IMR-90 (cell line): ENCODE measurements around the gene PTH1R. TPM values are rescaled to one million over a fixed set of nuclear protein-coding genes. Genes with fewer than 3 reads are reported as not detected.

ENCODE experiments used
- ATAC-seq: fragments of 200-7000 bp; cut with Tn5 transposase; 2 replicates; pipeline ENCODE4 v1.9.1; 2020; ENCODE audit warnings: low read depth, mild to moderate bottlenecking, moderate library complexity
- BruUV-seq: library from RNA; stranded (reverse); fragments of 400-500 nt; replicated peaks from 2 replicates; lab custom pipeline; 2021; lab: Mats Ljungman, UMichigan
- CTCF ChIA-PET: fragments of 300-600 bp; formaldehyde crosslinking; extraction: SDS; loops from one replicate; lab custom pipeline; 2021; ENCODE audit warnings: antibody characterized with exemption; lab: Yijun Ruan, JAX
- POLR2A ChIA-PET: fragments of 300-600 bp; sonication (Branson Sonifier 250); formaldehyde crosslinking; loops from one replicate; lab custom pipeline; 2022; ENCODE audit warnings: antibody characterized with exemption; ENCODE audit not compliant: unreplicated experiment; lab: Charles Lee
- DNase-seq: peaks from one replicate; pipeline ENCODE4 v3.0.0; 2013
- H2AFZ ChIP-seq: replicated peaks from 2 replicates; pipeline ENCODE3; 2013; ENCODE audit warnings: low read length, mild to moderate bottlenecking; ENCODE audit not compliant: poor library complexity
- H2AK5ac ChIP-seq: 2 replicates; pipeline ENCODE4 v1.6.1; 2013; ENCODE audit warnings: low read depth, low read length, inconsistent platforms
- H2AK9ac ChIP-seq: replicated peaks from 2 replicates; pipeline ENCODE3; 2013; ENCODE audit warnings: mild to moderate bottlenecking, low read depth, low read length, moderate library complexity; ENCODE audit not compliant: poor library complexity
- H2BK120ac ChIP-seq: 2 replicates; pipeline ENCODE4 v1.6.1; 2013; ENCODE audit warnings: low read depth, low read length, inconsistent platforms
- H2BK15ac ChIP-seq: 3 replicates; pipeline ENCODE4 v1.6.1; 2013; ENCODE audit warnings: low read depth, low read length, inconsistent platforms
- H2BK20ac ChIP-seq: 2 replicates; pipeline ENCODE4 v1.6.1; 2013; ENCODE audit warnings: low read depth, mild to moderate bottlenecking, inconsistent platforms, low read length, moderate library complexity
- H2BK5ac ChIP-seq: 2 replicates; pipeline ENCODE4 v1.6.1; 2013; ENCODE audit warnings: mild to moderate bottlenecking, low read depth, low read length, inconsistent platforms; ENCODE audit not compliant: poor library complexity, severe bottlenecking
- H3K14ac ChIP-seq: replicated peaks from 2 replicates; pipeline ENCODE4 v1.6.1; 2013; ENCODE audit warnings: low read depth, low read length, inconsistent platforms
- H3K18ac ChIP-seq: 2 replicates; pipeline ENCODE4 v1.6.1; 2013; ENCODE audit warnings: low read depth, low read length, control low read depth
- H3K23ac ChIP-seq: 2 replicates; pipeline ENCODE4 v1.6.1; 2013; ENCODE audit warnings: low read depth, low read length, inconsistent platforms
- H3K27ac ChIP-seq: 2 replicates; pipeline ENCODE4 v1.5.1; 2013; ENCODE audit warnings: mild to moderate bottlenecking, control low read depth, low read length; ENCODE audit not compliant: insufficient read depth
- H3K27me3 ChIP-seq: 2 replicates; pipeline ENCODE4 v1.6.1; 2013; ENCODE audit warnings: low read length; ENCODE audit not compliant: control insufficient read depth, insufficient read depth
- H3K36me3 ChIP-seq: 2 replicates; pipeline ENCODE4 v1.6.1; 2013; ENCODE audit warnings: low read length, mixed read lengths; ENCODE audit not compliant: control insufficient read depth, insufficient read depth
- H3K4ac ChIP-seq: 2 replicates; pipeline ENCODE4 v1.6.1; 2013; ENCODE audit warnings: low read depth, low read length, inconsistent platforms
- H3K4me1 ChIP-seq: 2 replicates; pipeline ENCODE4 v1.6.1; 2013; ENCODE audit warnings: low read length, mixed read lengths; ENCODE audit not compliant: control insufficient read depth, insufficient read depth
- H3K4me2 ChIP-seq: 2 replicates; pipeline ENCODE4 v1.6.1; 2013; ENCODE audit warnings: low read depth, mild to moderate bottlenecking, control low read depth, low read length, moderate library complexity
- H3K4me3 ChIP-seq: 2 replicates; pipeline ENCODE4 v1.5.1; 2013; ENCODE audit warnings: low read depth, mild to moderate bottlenecking, control low read depth, low read length, moderate library complexity; ENCODE audit not compliant: insufficient read depth
- H3K56ac ChIP-seq: 2 replicates; pipeline ENCODE4 v1.6.1; 2013; ENCODE audit warnings: low read length, inconsistent platforms; ENCODE audit not compliant: insufficient read depth; ENCODE audit errors: extremely low read depth
- H3K79me1 ChIP-seq, 2 experiments: 2 replicates each; pipeline ENCODE4 v1.6.1; 2013; ENCODE audit warnings: low read length in 2 of 2, inconsistent platforms in 1 of 2, low read depth in 1 of 2
- H3K9ac ChIP-seq: 2 replicates; pipeline ENCODE4 v1.6.1; 2013; ENCODE audit warnings: low read depth, low read length, control low read depth
- H3K9me1 ChIP-seq: 2 replicates; pipeline ENCODE4 v1.6.1; 2013; ENCODE audit warnings: low read length, inconsistent platforms; ENCODE audit not compliant: insufficient read depth
- H3K9me3 ChIP-seq: 2 replicates; pipeline ENCODE4 v1.6.1; 2013; ENCODE audit warnings: low read length; ENCODE audit not compliant: control insufficient read depth, insufficient read depth
- H4K20me1 ChIP-seq: 2 replicates; pipeline ENCODE4 v1.6.1; 2013; ENCODE audit warnings: low read length, inconsistent platforms; ENCODE audit not compliant: insufficient read depth
- H4K5ac ChIP-seq: 2 replicates; pipeline ENCODE4 v1.6.1; 2013; ENCODE audit warnings: mild to moderate bottlenecking, low read depth, low read length, control low read depth
- H4K8ac ChIP-seq, 2 experiments: 2 replicates each; pipeline ENCODE4 v1.6.1; 2013; ENCODE audit warnings: low read depth in 2 of 2, low read length in 2 of 2, control low read depth in 1 of 2, inconsistent platforms in 1 of 2
- H4K91ac ChIP-seq: 2 replicates; pipeline ENCODE4 v1.6.1; 2013; ENCODE audit warnings: low read depth, low read length, inconsistent platforms; ENCODE audit not compliant: insufficient read depth
- BHLHE40 ChIP-seq: fragments of 150-350 bp; IDR thresholded peaks from 2 replicates; pipeline ENCODE4 v1.6.1; 2016; ENCODE audit warnings: mild to moderate bottlenecking, low read depth, low read length
- CEBPB ChIP-seq: IDR thresholded peaks from 2 replicates; pipeline ENCODE4 v1.6.1; 2012; ENCODE audit warnings: low read depth, low read length, improper control_type of control experiment
- CHD1 ChIP-seq: IDR thresholded peaks from 2 replicates; pipeline ENCODE4 v1.6.1; 2012; ENCODE audit warnings: low read depth, low read length, improper control_type of control experiment
- ELK1 ChIP-seq: fragments of 150-350 bp; IDR thresholded peaks from 2 replicates; pipeline ENCODE4 v1.6.1; 2016; ENCODE audit warnings: low read depth, mild to moderate bottlenecking, low read length, moderate library complexity, borderline replicate concordance
- FOS ChIP-seq: fragments of 150-350 bp; IDR thresholded peaks from 2 replicates; pipeline ENCODE4 v1.6.1; 2016; ENCODE audit warnings: low read depth, low read length
- MAFK ChIP-seq: IDR thresholded peaks from 2 replicates; pipeline ENCODE4 v1.6.1; 2012; ENCODE audit warnings: low read depth, low read length, improper control_type of control experiment
- MAZ ChIP-seq: IDR thresholded peaks from 2 replicates; pipeline ENCODE4 v1.6.1; 2012; ENCODE audit warnings: low read depth, mild to moderate bottlenecking, low read length, improper control_type of control experiment, moderate library complexity, borderline replicate concordance
- MXI1 ChIP-seq: IDR thresholded peaks from 2 replicates; pipeline ENCODE4 v1.6.1; 2012; ENCODE audit warnings: low read depth, mild to moderate bottlenecking, low read length, moderate library complexity, borderline replicate concordance
- NFE2L2 ChIP-seq: fragments of 150-350 bp; IDR thresholded peaks from 2 replicates; pipeline ENCODE4 v1.6.1; 2016; ENCODE audit warnings: low read depth, mild to moderate bottlenecking, low read length
- POLR2A ChIP-seq: IDR thresholded peaks from 2 replicates; pipeline ENCODE4 v1.6.1; 2012; ENCODE audit warnings: mild to moderate bottlenecking, low read depth, low read length
- RAD21 ChIP-seq: IDR thresholded peaks from 2 replicates; pipeline ENCODE4 v1.6.1; 2012; ENCODE audit warnings: low read length, improper control_type of control experiment
- RCOR1 ChIP-seq: IDR thresholded peaks from 2 replicates; pipeline ENCODE4 v1.6.1; 2012; ENCODE audit warnings: mild to moderate bottlenecking, low read length, improper control_type of control experiment; ENCODE audit not compliant: insufficient replicate concordance
- RFX5 ChIP-seq: IDR thresholded peaks from 2 replicates; pipeline ENCODE4 v1.8.0; 2012; ENCODE audit warnings: low read depth, mild to moderate bottlenecking, low read length, moderate library complexity
- SMC3 ChIP-seq: fragments of 150-350 bp; IDR thresholded peaks from 2 replicates; pipeline ENCODE4 v1.6.1; 2016; ENCODE audit warnings: low read depth, mild to moderate bottlenecking, antibody characterized with exemption, low read length, moderate library complexity
- USF2 ChIP-seq: fragments of 150-350 bp; IDR thresholded peaks from 2 replicates; pipeline ENCODE4 v1.6.1; 2017; ENCODE audit warnings: mild to moderate bottlenecking, antibody characterized with exemption, low read length, low read depth
- WGBS, 2 experiments: methylation state at CpG; one replicate each; pipeline versions ENCODE4 v1.1.5 to v1.1.7; 2013; ENCODE audit warnings: missing lambda C conversion rate in 2 of 2; ENCODE audit not compliant: insufficient read length in 1 of 2; ENCODE audit errors: extremely low coverage in 2 of 2; 5-methylcytosine and 5-hydroxymethylcytosine counted together
- dilution Hi-C: fragments of 300-500 bp; cut with HindIII; formaldehyde crosslinking; loops from one replicate; pipeline ENCODE4 v1.14.3; 2018; ENCODE audit warnings: low sequenced_read_pairs; ENCODE audit not compliant: unreplicated experiment
- in situ Hi-C: fragments of 300-500 bp; cut with MboI; formaldehyde crosslinking; loops from 3 replicates; pipeline ENCODE4 v1.14.3; 2019; ENCODE audit warnings: low sequenced_read_pairs, inconsistent platforms, mixed read lengths
- intact Hi-C: fragments of 100-400 bp; cut with micrococcal nuclease; formaldehyde crosslinking; loops from 2 replicates; pipeline ENCODE4 v1.10.0; 2022
- polyA plus RNA-seq, 3 experiments: library from polyadenylated mRNA; depleted of rRNA; stranded (reverse); fragments of >200 nt; gene quantifications; 2 replicates each; pipeline ENCODE4 v1.2.3, GENCODE V29; 2012; ENCODE audit warnings: low replicate concordance in 1 of 3
- total RNA-seq: library from RNA; depleted of rRNA; stranded (reverse); fragments of >200 nt; gene quantifications from 2 replicates; pipeline ENCODE4 v1.2.3, GENCODE V29; 2012

The PTH1R gene
- total and polyA plus RNA-seq, 2 of the 4 experiments (the other 2 are of a cell fraction), result 0.15 to 0.18 TPM

- H3K9me3 ChIP-seq, result peaks cover 4% of the 10 kb centered on the region; the same call in 1 of the 2 replicates
- no peak overlapping the region for H2BK15ac ChIP-seq
- no peak overlapping the region for H2BK20ac ChIP-seq
- ChIA-PET CTCF (interaction anchor here (0.6 to 1.5 kb wide), 4 partner anchors 12 to 461 kb away, joined by 3 to 5 read pairs (median 3); no protein-coding TSS in a partner anchor), POLR2A (no interaction called here)
- H2BK5ac ChIP-seq, result no peak overlapping the region
- H2BK120ac ChIP-seq, result no peak overlapping the region
- H3K27ac ChIP-seq, result no peak overlapping the region
- intact Hi-C loops (loop anchor here (1.0 kb wide), 2 partner anchors 75 to 401 kb away; no protein-coding TSS in a partner anchor), in situ Hi-C loops (no loop called here), dilution Hi-C loops (no loop called here)
- H3K18ac ChIP-seq, result no peak overlapping the region
- H3K4me2 ChIP-seq, result no peak overlapping the region
- H3K14ac ChIP-seq, result no peak overlapping the region
- no peak overlapping the region for H3K4ac ChIP-seq
- no peak overlapping the region for H4K8ac ChIP-seq
- H3K9me1 ChIP-seq, result no peaks in the 10 kb centered on the region
- no peaks in the 10 kb centered on the region for H3K4me1 ChIP-seq
- H3K4me3 ChIP-seq, result no peak overlapping the region
- no peak overlapping the region for H3K23ac ChIP-seq
- peak overlapping the region; percentile 71 for H2AFZ ChIP-seq
- 100% methylated on average over 1 to 10 of the region's 16 CpGs for WGBS, 2 experiments
- H3K56ac ChIP-seq, result no peak overlapping the region
- peaks cover 16 to 42% of the 10 kb centered on the region in 2 experiments for H3K79me1 ChIP-seq
- H4K20me1 ChIP-seq, result peaks cover 23% of the 10 kb centered on the region
- no TSS peak for BruUV-seq
- DNase-seq (no peak), ATAC-seq (no peak)
- H4K91ac ChIP-seq, result no peak overlapping the region
- no peaks in the 10 kb centered on the region for H3K27me3 ChIP-seq
- no peak overlapping the region for H2AK9ac ChIP-seq
- no peak overlapping the region for H3K9ac ChIP-seq
- H3K36me3 ChIP-seq, result peaks cover 69% of the 10 kb centered on the region
- H2AK5ac ChIP-seq, result 0 out of 2 replicates have a peak overlapping the region, but pooled peaks have one; percentile 20
- H4K5ac ChIP-seq, result no peak overlapping the region
- no peak for TF ChIP-seq MAZ
- no peak for TF ChIP-seq POLR2A
- no peak for TF ChIP-seq MXI1
- no peak for TF ChIP-seq RAD21
- TF ChIP-seq CHD1, result no peak
- no peak for TF ChIP-seq NFE2L2
- no peak for TF ChIP-seq ELK1
- no peak for TF ChIP-seq MAFK
- no peak for TF ChIP-seq CEBPB
- no peak for TF ChIP-seq RCOR1
- TF ChIP-seq USF2, result no peak
- TF ChIP-seq BHLHE40, result no peak
- no peak for TF ChIP-seq SMC3
- TF ChIP-seq FOS, result no peak
- TF ChIP-seq RFX5, result no peak
Observed at GRCh38 chr3:46922871-46923558, 45.5 kb downstream of the PTH1R start.
